CD8-positive, alpha-beta memory T cell (primary cell): Measurements from ENCODE around the gene WRNIP1. TPM values are rescaled to one million over a fixed set of nuclear protein-coding genes. Genes with fewer than 3 reads are reported as not detected.

ENCODE experiments used
- CTCF ChIA-PET: fragments of 350-600 bp; sonication (Branson Sonifier 250); formaldehyde crosslinking; loops from one replicate; lab custom pipeline; 2021; ENCODE audit warnings: antibody characterized with exemption; lab: Charles Lee
- POLR2A ChIA-PET: fragments of 350-600 bp; sonication (Branson Sonifier 250); formaldehyde crosslinking; loops from one replicate; lab custom pipeline; 2021; ENCODE audit warnings: antibody characterized with exemption; lab: Charles Lee
- DNase-seq, 5 donors: peaks; one replicate each; pipeline versions ENCODE4 v3.0.0 to v3.0.0-alpha.2; 2020 to 2022; ENCODE audit warnings: mixed read lengths in 1 of 5
- H3K27ac ChIP-seq: one replicate; pipeline ENCODE4 v1.7.0; 2013; ENCODE audit warnings: low read depth, mild to moderate bottlenecking, low read length, moderate library complexity
- H3K27me3 ChIP-seq: 2 replicates; pipeline ENCODE4 v1.7.0; 2013; ENCODE audit warnings: low read length, mild to moderate bottlenecking; ENCODE audit not compliant: insufficient read depth, poor library complexity, severe bottlenecking
- H3K36me3 ChIP-seq: 2 replicates; pipeline ENCODE4 v1.7.0; 2013; ENCODE audit warnings: mild to moderate bottlenecking, low read length, moderate library complexity; ENCODE audit not compliant: insufficient read depth
- H3K4me1 ChIP-seq: 2 replicates; pipeline ENCODE4 v1.7.0; 2013; ENCODE audit warnings: mild to moderate bottlenecking, low read length, moderate library complexity; ENCODE audit not compliant: insufficient read depth
- H3K4me3 ChIP-seq: 2 replicates; pipeline ENCODE4 v1.7.0; 2013; ENCODE audit warnings: mild to moderate bottlenecking, low read length
- H3K9me3 ChIP-seq: 2 replicates; pipeline ENCODE4 v1.7.0; 2013; ENCODE audit warnings: mild to moderate bottlenecking, low read length
- H3K27ac Mint-ChIP-seq, 8 donors: one replicate each; pipeline ENCODE4 v1.8.0; 2020 to 2021; ENCODE audit warnings: mixed read lengths in 8 of 8, mild to moderate bottlenecking in 6 of 8, inconsistent platforms in 3 of 8, moderate library complexity in 3 of 8
- H3K27me3 Mint-ChIP-seq, 2 donors: one replicate each; pipeline ENCODE4 v1.8.0; 2020 to 2021; ENCODE audit warnings: mixed read lengths in 2 of 2, mild to moderate bottlenecking in 1 of 2, moderate library complexity in 1 of 2
- H3K36me3 Mint-ChIP-seq, 3 donors: one replicate each; pipeline ENCODE4 v1.8.0; 2020 to 2021; ENCODE audit warnings: mixed read lengths in 3 of 3, inconsistent platforms in 1 of 3, mild to moderate bottlenecking in 1 of 3
- H3K4me1 Mint-ChIP-seq, 3 donors: one replicate each; pipeline ENCODE4 v1.8.0; 2020 to 2021; ENCODE audit warnings: mixed read lengths in 3 of 3, inconsistent platforms in 1 of 3, mild to moderate bottlenecking in 1 of 3
- H3K4me3 Mint-ChIP-seq, 7 donors: one replicate each; pipeline ENCODE4 v1.8.0; 2020 to 2021; ENCODE audit warnings: mixed read lengths in 7 of 7, mild to moderate bottlenecking in 6 of 7, moderate library complexity in 4 of 7, inconsistent platforms in 2 of 7
- H3K9me3 Mint-ChIP-seq, 5 donors: one replicate each; pipeline ENCODE4 v1.8.0; 2020 to 2022; ENCODE audit warnings: mixed read lengths in 5 of 5, mild to moderate bottlenecking in 3 of 5, moderate library complexity in 2 of 5, inconsistent platforms in 1 of 5
- polyA plus RNA-seq: library from polyadenylated mRNA; unstranded; fragments of 300-500 nt; fragmentation: Illumina TruSeq; gene quantifications from one replicate; pipeline ENCODE4 v1.2.3, GENCODE V29; 2021
- total RNA-seq, 2 experiments: library from RNA; stranded (reverse); gene quantifications; one replicate each; pipeline ENCODE4 v1.2.3, GENCODE V29; 2021

Gene WRNIP1
- total RNA-seq (10 to 100 TPM; 58.5 to 58.7 TPM), polyA plus RNA-seq (55.8 TPM)

- ChIA-PET POLR2A (interaction anchor here (0.5 to 2.4 kb wide), 10 partner anchors 26 to 1256 kb away, joined by 3 to 25 read pairs (median 4); partner anchors contain the start of genes RIPK1 and SERPINB1), CTCF (interaction anchor here (1.0 to 2.5 kb wide), 13 partner anchors 11 to 298 kb away, joined by 3 to 7 read pairs (median 3); partner anchors contain the start of gene MYLK4)
- Histone ChIP-seq H3K27ac (peak within 1 kb of the TSS; percentile 96), H3K36me3 (no peaks in the 10 kb centered on the region), H3K27me3 (no peaks in the 10 kb centered on the region), H3K4me1 (peaks cover 34% of the 10 kb centered on the region), H3K4me3 (peak within 1 kb of the TSS; percentile 85), H3K9me3 (no peaks in the 10 kb centered on the region)
- peaks cover 54 to 61% (median 59%) of the 10 kb centered on the region in 3 donors for H3K4me1 Mint-ChIP-seq
- no peaks in the 10 kb centered on the region for H3K27me3 Mint-ChIP-seq
- H3K4me3 Mint-ChIP-seq = peak within 1 kb of the TSS; percentile 90 to 98 (median 93)
- no peaks in the 10 kb centered on the region for H3K9me3 Mint-ChIP-seq
- H3K36me3 Mint-ChIP-seq = peaks cover 0 to 22% (median 5%) of the 10 kb centered on the region in 3 donors
- DNase-seq = peak; percentile 92 to 99 (median 96)
- peak within 1 kb of the TSS; percentile 96 to 100 (median 99) for H3K27ac Mint-ChIP-seq
Measured at GRCh38 chr6:2765166-2765895, at the start of gene WRNIP1. Gene WRNIP1, plus strand, starts transcription at chr6:2765393. Its CDS starts 230 bp downstream, at chr6:2765623.

- H3K4me3 ChIP-seq = no peak overlapping the region
- no peaks in the 10 kb centered on the region for H3K36me3 ChIP-seq
- Mint-ChIP-seq H3K4me1 (no peaks in the 10 kb centered on the region), H3K36me3 (peaks cover 0 to 18% (median 1%) of the 10 kb centered on the region in 3 donors), H3K27me3 (peaks cover 4 to 15% of the 10 kb centered on the region in 2 donors), H3K9me3 (peaks cover 0 to 13% (median 0%) of the 10 kb centered on the region in 5 donors), H3K4me3 (no peak overlapping the region), H3K27ac (no peak overlapping the region)
- ChIA-PET POLR2A (no interaction called here), CTCF (no interaction called here)
- H3K9me3 ChIP-seq = no peaks in the 10 kb centered on the region
- no peaks in the 10 kb centered on the region for H3K27me3 ChIP-seq
- H3K27ac ChIP-seq = no peak overlapping the region
- no peak for DNase-seq
- H3K4me1 ChIP-seq = no peaks in the 10 kb centered on the region
Measured at GRCh38 chr6:2715737-2716136, 49.5 kb upstream of the WRNIP1 start.

GRCh38 chr6:2716936-2717700 is 48.1 kb upstream of the WRNIP1 start:
- POLR2A ChIA-PET = no interaction called here

GRCh38 chr6:2718334-2719092 is 46.7 kb upstream of the WRNIP1 start:
- ChIA-PET CTCF (no interaction called here), POLR2A (no interaction called here)
- peaks cover 3 to 6% of the 10 kb centered on the region in 2 donors for H3K27me3 Mint-ChIP-seq
- no peaks in the 10 kb centered on the region for H3K4me1 Mint-ChIP-seq
- Histone ChIP-seq H3K27me3 (no peaks in the 10 kb centered on the region), H3K4me3 (no peak overlapping the region), H3K4me1 (no peaks in the 10 kb centered on the region), H3K27ac (no peak overlapping the region), H3K36me3 (no peaks in the 10 kb centered on the region), H3K9me3 (no peaks in the 10 kb centered on the region)
- no peak overlapping the region for H3K27ac Mint-ChIP-seq
- no peak overlapping the region for H3K4me3 Mint-ChIP-seq
- H3K9me3 Mint-ChIP-seq = peaks cover 2 to 9% (median 7%) of the 10 kb centered on the region in 5 donors
- no peak for DNase-seq
- H3K36me3 Mint-ChIP-seq = peaks cover 0 to 21% (median 1%) of the 10 kb centered on the region in 3 donors

More at GRCh38 chr6:2716936-2717700, 48.1 kb upstream of the WRNIP1 start:
- H3K9me3 ChIP-seq = no peaks in the 10 kb centered on the region
- CTCF ChIA-PET = no interaction called here
- H3K36me3 ChIP-seq = no peaks in the 10 kb centered on the region
- Mint-ChIP-seq H3K4me3 (no peak overlapping the region), H3K27me3 (peaks cover 1 to 9% of the 10 kb centered on the region in 2 donors), H3K4me1 (no peaks in the 10 kb centered on the region), H3K27ac (no peak overlapping the region), H3K9me3 (peaks cover 2 to 6% (median 5%) of the 10 kb centered on the region in 5 donors), H3K36me3 (peaks cover 0 to 16% (median 1%) of the 10 kb centered on the region in 3 donors)
- H3K27ac ChIP-seq = no peak overlapping the region
- H3K4me3 ChIP-seq = no peak overlapping the region
- no peaks in the 10 kb centered on the region for H3K4me1 ChIP-seq
- no peak for DNase-seq
- H3K27me3 ChIP-seq = no peaks in the 10 kb centered on the region

- Histone ChIP-seq H3K36me3 (no peaks in the 10 kb centered on the region), H3K4me1 (no peaks in the 10 kb centered on the region), H3K4me3 (no peak overlapping the region), H3K27ac (no peak overlapping the region), H3K27me3 (no peaks in the 10 kb centered on the region), H3K9me3 (no peaks in the 10 kb centered on the region)
- H3K27ac Mint-ChIP-seq = no peak overlapping the region
- peaks cover 0 to 19% (median 1%) of the 10 kb centered on the region in 3 donors for H3K36me3 Mint-ChIP-seq
- H3K9me3 Mint-ChIP-seq = peaks cover 2 to 9% (median 7%) of the 10 kb centered on the region in 5 donors
- ChIA-PET POLR2A (no interaction called here), CTCF (no interaction called here)
- no peaks in the 10 kb centered on the region for H3K4me1 Mint-ChIP-seq
- peaks cover 3 to 7% of the 10 kb centered on the region in 2 donors for H3K27me3 Mint-ChIP-seq
- DNase-seq = no peak
- H3K4me3 Mint-ChIP-seq = no peak overlapping the region
Measured at GRCh38 chr6:2719093-2719455, 46.1 kb upstream of the WRNIP1 start.

- POLR2A ChIA-PET = no interaction called here
- Histone ChIP-seq H3K4me3 (no peak overlapping the region), H3K36me3 (no peaks in the 10 kb centered on the region), H3K27ac (no peak overlapping the region), H3K9me3 (no peaks in the 10 kb centered on the region), H3K4me1 (no peaks in the 10 kb centered on the region), H3K27me3 (no peaks in the 10 kb centered on the region)
- no peak overlapping the region for H3K27ac Mint-ChIP-seq
- no peaks in the 10 kb centered on the region for H3K4me1 Mint-ChIP-seq
- H3K27me3 Mint-ChIP-seq = peaks cover 6 to 9% of the 10 kb centered on the region in 2 donors
- CTCF ChIA-PET = no interaction called here
- peaks cover 2 to 9% (median 7%) of the 10 kb centered on the region in 5 donors for H3K9me3 Mint-ChIP-seq
- no peak overlapping the region for H3K4me3 Mint-ChIP-seq
- H3K36me3 Mint-ChIP-seq = peaks cover 0 to 19% (median 1%) of the 10 kb centered on the region in 3 donors
- no peak for DNase-seq
Measured at GRCh38 chr6:2721219-2721618, 44.0 kb upstream of the WRNIP1 start.

- Mint-ChIP-seq H3K4me3 (no peak overlapping the region), H3K27ac (no peak overlapping the region), H3K36me3 (peaks cover 1 to 16% (median 2%) of the 10 kb centered on the region in 3 donors), H3K27me3 (peaks cover 14 to 25% of the 10 kb centered on the region in 2 donors), H3K4me1 (no peaks in the 10 kb centered on the region), H3K9me3 (peaks cover 2 to 9% (median 7%) of the 10 kb centered on the region in 5 donors)
- H3K27ac ChIP-seq = peak overlapping the region; percentile 6
- H3K9me3 ChIP-seq = no peaks in the 10 kb centered on the region
- CTCF ChIA-PET = interaction anchor here (1.7 kb wide), 1 partner anchor 25 kb away, joined by 4 read pairs; the partner anchor contains the start of gene MYLK4
- H3K4me1 ChIP-seq = no peaks in the 10 kb centered on the region
- peaks cover 5% of the 10 kb centered on the region for H3K27me3 ChIP-seq
- no peaks in the 10 kb centered on the region for H3K36me3 ChIP-seq
- no peak for DNase-seq
- H3K4me3 ChIP-seq = no peak overlapping the region
- POLR2A ChIA-PET = no interaction called here
Measured at GRCh38 chr6:2725364-2725988, 39.7 kb upstream of the WRNIP1 start.
